HG03521 (cell line): ENCODE data around the gene KRTAP9-2.
"Not testable (repeated sequence)": the region's sequence is repeated elsewhere in the genome, so short reads cannot be mapped to it uniquely, and the experiment has no call there.

Source experiments
- ATAC-seq: cut with Tn5 transposase; IDR thresholded peaks from one replicate; pipeline ENCODE4 v1.9.1; 2021; ENCODE audit warnings: mild to moderate bottlenecking, moderate library complexity; ENCODE audit not compliant: unreplicated experiment

KRTAP9-2 gene

GRCh38 chr17:41226598-41227095 lies at the start of gene KRTAP9-2:
Gene KRTAP9-2 (plus strand): TSS chr17:41226648. CDS start chr17:41226655, 7 bp downstream.
- ATAC-seq: not testable (repeated sequence)

GRCh38 chr17:41176744-41177387 lies 49.6 kb upstream of the KRTAP9-2 start:
- no peak for ATAC-seq

- no peak for ATAC-seq
These were observed 48.6 kb upstream of the KRTAP9-2 start, which contains the start of gene KRTAP4-2 for GRCh38 chr17:41177727-41178271. Gene KRTAP4-2 (minus strand): TSS chr17:41178221. CDS start chr17:41178164, 57 bp downstream.

GRCh38 chr17:41178341-41178740 lies 48.1 kb upstream of the KRTAP9-2 start:
- no peak for ATAC-seq

- no peak for ATAC-seq
These were observed 47.4 kb upstream of the KRTAP9-2 start for GRCh38 chr17:41178843-41179616.

- ATAC-seq: no peak
These were observed 41.9 kb upstream of the KRTAP9-2 start, which contains the start of gene KRTAP4-1 for GRCh38 chr17:41184480-41184961. Gene KRTAP4-1 (minus strand): TSS chr17:41184911. CDS start chr17:41184854, 57 bp downstream.

- no peak for ATAC-seq
These were observed 41.4 kb upstream of the KRTAP9-2 start for GRCh38 chr17:41185001-41185400.

- ATAC-seq: no peak
These were observed 39.6 kb upstream of the KRTAP9-2 start for GRCh38 chr17:41186872-41187271.

GRCh38 chr17:41189837-41190318 lies 36.6 kb upstream of the KRTAP9-2 start, which contains the start of gene KRTAP9-1:
Gene KRTAP9-1 (plus strand): TSS chr17:41189887. CDS start chr17:41189887, 0 bp downstream.
- not testable (repeated sequence) for ATAC-seq

GRCh38 chr17:41190328-41190727 lies 36.1 kb upstream of the KRTAP9-2 start:
- ATAC-seq: no peak

- no peak for ATAC-seq
These were observed 30.4 kb upstream of the KRTAP9-2 start for GRCh38 chr17:41196068-41196467.

- no peak for ATAC-seq
These were observed 26.9 kb upstream of the KRTAP9-2 start for GRCh38 chr17:41199421-41200078.

GRCh38 chr17:41211845-41212466 lies 14.5 kb upstream of the KRTAP9-2 start:
- ATAC-seq: no peak

GRCh38 chr17:41212524-41213169 lies 13.8 kb upstream of the KRTAP9-2 start:
- ATAC-seq: no peak

- ATAC-seq: no peak
These were observed 10.8 kb upstream of the KRTAP9-2 start for GRCh38 chr17:41215681-41216080.

GRCh38 chr17:41223821-41224220 lies 2.6 kb upstream of the KRTAP9-2 start:
- ATAC-seq: no peak

GRCh38 chr17:41226051-41226450 lies 397 bp upstream of the KRTAP9-2 start:
- ATAC-seq: no peak

GRCh38 chr17:41230094-41230493 lies 3.6 kb downstream of the KRTAP9-2 start:
- no peak for ATAC-seq

GRCh38 chr17:41231731-41232130 lies 5.3 kb downstream of the KRTAP9-2 start:
- ATAC-seq: no peak
